Measurements from ENCODE around the gene C20orf96. TPM values are rescaled to one million over a fixed set of nuclear protein-coding genes. Genes with fewer than 3 reads are reported as not detected.
"Not testable (repeated sequence)": the region's sequence is repeated elsewhere in the genome, so short reads cannot be mapped to it uniquely, and the experiment has no call there.

The C20orf96 gene
- not detected for total RNA-seq

GRCh38 chr20:290084-290831, at the start of gene C20orf96:
Gene C20orf96 (minus strand): TSS chr20:290750. CDS start chr20:290610, 140 bp downstream.
- peak; percentile 68 for DNase-seq

- not testable (repeated sequence) for DNase-seq
Measured at GRCh38 chr20:336040-336439, 45.5 kb upstream of the C20orf96 start.

- no peak for DNase-seq
Measured at GRCh38 chr20:334578-334977, 44.0 kb upstream of the C20orf96 start.

- peak; percentile 49 for DNase-seq
Measured at GRCh38 chr20:330233-331149, 39.9 kb upstream of the C20orf96 start.

GRCh38 chr20:329851-330232, 39.3 kb upstream of the C20orf96 start:
- DNase-seq = no peak

- DNase-seq = no peak
Measured at GRCh38 chr20:328975-329695, 38.6 kb upstream of the C20orf96 start.

GRCh38 chr20:328027-328974, 37.8 kb upstream of the C20orf96 start:
- no peak for DNase-seq

- peak; percentile 61 for DNase-seq
Measured at GRCh38 chr20:327186-328026, 36.9 kb upstream of the C20orf96 start.

GRCh38 chr20:326645-327185, 36.2 kb upstream of the C20orf96 start:
- DNase-seq = no peak

GRCh38 chr20:325889-326644, 35.5 kb upstream of the C20orf96 start:
- DNase-seq = peak; percentile 34

- peak; percentile 97 for DNase-seq
Measured at GRCh38 chr20:325045-325888, 34.7 kb upstream of the C20orf96 start, which contains the start of gene SOX12. Gene SOX12 (plus strand): TSS chr20:325552. CDS start chr20:325925, 373 bp downstream.

GRCh38 chr20:324177-325044, 33.9 kb upstream of the C20orf96 start:
- DNase-seq = peak; percentile 82

- no peak for DNase-seq
Measured at GRCh38 chr20:316316-317068, 25.9 kb upstream of the C20orf96 start.

GRCh38 chr20:313948-314347, 23.4 kb upstream of the C20orf96 start:
- no peak for DNase-seq

- DNase-seq = no peak
Measured at GRCh38 chr20:313402-313801, 22.9 kb upstream of the C20orf96 start.

- no peak for DNase-seq
Measured at GRCh38 chr20:312866-313265, 22.3 kb upstream of the C20orf96 start.

GRCh38 chr20:312067-312466, 21.5 kb upstream of the C20orf96 start:
- DNase-seq = no peak
